ENCODE results near the gene TCEAL8. TPM values are rescaled to one million over a fixed set of nuclear protein-coding genes. Genes with fewer than 3 reads are reported as not detected.

TCEAL8 gene, protein sequence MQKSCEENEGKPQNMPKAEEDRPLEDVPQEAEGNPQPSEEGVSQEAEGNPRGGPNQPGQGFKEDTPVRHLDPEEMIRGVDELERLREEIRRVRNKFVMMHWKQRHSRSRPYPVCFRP
- total RNA-seq (2022; extraction: Qiagen RNA extraction; ENCODE audit: low read depth) = 19.7 to 66.3 TPM (median 29.4 TPM) in 5 replicates

DNA sequence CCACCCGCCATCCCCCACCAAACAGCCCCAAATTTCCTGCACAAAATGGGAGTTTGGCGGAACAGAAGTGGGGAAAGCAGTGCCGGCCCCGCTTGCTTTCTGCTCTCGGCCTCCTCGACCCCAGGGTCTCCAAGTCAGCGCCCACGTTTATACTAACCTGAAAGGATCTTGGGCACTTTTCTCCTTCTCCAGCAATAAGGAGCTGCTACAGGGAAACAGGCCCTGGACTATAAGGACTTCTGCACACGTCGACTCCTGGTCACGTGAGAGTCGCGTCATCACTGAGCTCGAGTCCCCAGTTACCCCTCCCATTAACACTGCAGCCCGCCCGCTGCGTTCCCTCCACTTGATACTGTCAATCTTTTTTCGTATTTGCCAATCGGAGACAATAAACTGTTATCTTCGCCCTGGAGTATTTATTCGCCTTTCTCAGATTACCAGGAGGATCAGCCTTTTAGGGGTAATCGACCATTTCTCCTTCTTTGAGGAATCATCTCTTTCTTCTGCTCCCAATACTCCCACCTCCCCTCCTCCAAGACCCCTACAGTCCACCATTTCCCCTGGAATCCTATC, at the start of gene TCEAL8:
Gene TCEAL8, minus strand, starts transcription at position 235 of the 573 bp plus-strand sequence. CDS start 1,176 bp downstream, outside the sequence.

DNA sequence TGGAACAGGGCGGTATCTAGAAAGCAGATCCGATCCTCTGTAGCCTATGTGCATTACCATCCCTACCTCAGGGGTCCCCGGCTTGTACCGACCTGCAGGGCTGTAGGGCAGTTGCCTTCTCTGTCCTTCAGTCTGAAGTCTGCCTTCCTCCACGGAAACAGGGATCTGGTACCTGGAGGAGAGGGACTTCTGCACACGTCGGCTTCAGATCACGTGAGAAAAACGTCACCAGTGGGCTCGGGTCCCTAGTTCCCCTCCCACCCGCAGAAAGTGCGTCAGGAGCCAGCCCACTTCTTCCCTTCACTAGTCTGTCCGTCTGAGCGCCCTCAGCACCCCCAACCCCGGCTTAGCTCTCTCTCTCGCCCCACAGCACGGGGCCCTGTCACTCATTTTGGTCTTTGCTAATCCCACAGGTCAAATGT, 21.6 kb upstream of the TCEAL8 start, which contains the start of gene TCEAL5:
Gene TCEAL5, minus strand, starts transcription at position 170 of the 422 bp plus-strand sequence. CDS start 2,187 bp downstream, outside the sequence.

DNA sequence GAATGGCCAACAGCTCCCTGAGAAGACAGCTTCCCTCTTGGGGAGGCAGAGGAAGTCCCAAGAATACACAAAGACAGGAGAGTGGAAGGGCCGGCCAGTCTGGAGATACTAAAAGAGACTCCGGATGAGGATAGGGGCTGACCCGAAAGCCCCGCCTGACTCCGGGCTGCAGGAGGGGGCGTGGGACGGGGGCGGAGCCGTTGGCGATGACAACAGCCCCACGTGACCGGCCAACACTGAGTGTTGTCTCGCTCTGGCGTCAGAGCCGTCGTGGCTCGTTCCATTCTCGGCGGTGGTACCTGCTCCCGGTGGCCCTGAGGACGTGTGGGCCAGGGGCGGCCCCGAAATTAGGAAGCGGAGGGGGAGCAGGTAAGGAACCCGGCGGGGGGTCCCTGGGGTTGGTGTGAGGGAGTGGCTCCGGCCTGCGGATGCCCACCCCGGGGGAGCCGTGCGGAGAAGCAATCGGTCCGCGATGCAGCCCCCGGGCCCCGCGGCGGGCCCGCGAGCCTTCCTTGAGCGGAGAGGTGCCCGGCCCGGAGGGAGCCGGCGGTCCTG, 40.0 kb downstream of the TCEAL8 start, which contains the start of gene BEX4:
Gene BEX4, plus strand, starts transcription at position 239 of the 555 bp plus-strand sequence. CDS start 1,046 bp downstream, outside the sequence.

Other genes with a start within 250 kb of the TCEAL8 start
- gene BEX1, start 191.0 kb downstream of the TCEAL8 start, total RNA-seq (2022; extraction: Qiagen RNA extraction; ENCODE audit: low read depth) = not detected in 5 replicates
- gene NXF3, start 162.0 kb downstream of the TCEAL8 start, total RNA-seq (2022; extraction: Qiagen RNA extraction; ENCODE audit: low read depth) = not detected in 5 replicates
- gene BEX4, start 40.0 kb downstream of the TCEAL8 start, total RNA-seq (2022; extraction: Qiagen RNA extraction; ENCODE audit: low read depth) = 1.4 to 2.7 TPM (median 2.0 TPM) in 5 replicates
- gene TCEAL5, start 21.6 kb upstream of the TCEAL8 start, total RNA-seq (2022; extraction: Qiagen RNA extraction; ENCODE audit: low read depth) = not detected in 5 replicates
- gene BEX2, start 55.8 kb upstream of the TCEAL8 start, total RNA-seq (2022; extraction: Qiagen RNA extraction; ENCODE audit: low read depth) = 6.3 to 14.1 TPM (median 8.3 TPM) in 5 replicates
- gene TCEAL7, start 75.1 kb upstream of the TCEAL8 start, total RNA-seq (2022; extraction: Qiagen RNA extraction; ENCODE audit: low read depth) = not detected in 5 replicates
- 86.8 to 241 TPM (median 103 TPM) in 5 replicates for gene TCEAL9, start 101.4 kb upstream of the TCEAL8 start, total RNA-seq (2022; extraction: Qiagen RNA extraction; ENCODE audit: low read depth)
- gene BEX3, start 121.4 kb upstream of the TCEAL8 start, total RNA-seq (2022; extraction: Qiagen RNA extraction; ENCODE audit: low read depth) = 215 to 287 TPM (median 258 TPM) in 5 replicates

All from A549 treated with ZK216348 at 1 μM for 4 hours (cell line).